HG02840 (cell line): ENCODE results near the gene VTI1A.
"Not testable (repeated sequence)": the region's sequence is repeated elsewhere in the genome, so short reads cannot be mapped to it uniquely, and the experiment has no call there.

Experiments
- ATAC-seq: cut with Tn5 transposase; IDR thresholded peaks from one replicate; pipeline ENCODE4 v1.9.1; 2021; ENCODE audit warnings: mild to moderate bottlenecking, moderate library complexity, moderate number of reproducible peaks; ENCODE audit not compliant: unreplicated experiment, low FRiP score

The VTI1A gene

GRCh38 chr10:112842832-112843360 lies 395.9 kb downstream of the VTI1A start:
- peak; percentile 71 for ATAC-seq

- ATAC-seq = no peak
Observed at GRCh38 chr10:112843623-112844022, 396.6 kb downstream of the VTI1A start.

GRCh38 chr10:112844681-112845544 lies 397.9 kb downstream of the VTI1A start:
- ATAC-seq = no peak

- no peak for ATAC-seq
Observed at GRCh38 chr10:112847778-112848177, 400.8 kb downstream of the VTI1A start.

GRCh38 chr10:112848228-112848627 lies 401.2 kb downstream of the VTI1A start:
- no peak for ATAC-seq

- no peak for ATAC-seq
Observed at GRCh38 chr10:112848868-112849430, 401.9 kb downstream of the VTI1A start.

GRCh38 chr10:112849546-112849945 lies 402.5 kb downstream of the VTI1A start:
- no peak for ATAC-seq

GRCh38 chr10:112851181-112851580 lies 404.2 kb downstream of the VTI1A start:
- ATAC-seq = no peak

GRCh38 chr10:112851588-112852211 lies 404.7 kb downstream of the VTI1A start:
- no peak for ATAC-seq

GRCh38 chr10:112852306-112852705 lies 405.3 kb downstream of the VTI1A start:
- ATAC-seq = no peak

GRCh38 chr10:112855134-112855533 lies 408.1 kb downstream of the VTI1A start:
- no peak for ATAC-seq

GRCh38 chr10:112857493-112857892 lies 410.5 kb downstream of the VTI1A start:
- ATAC-seq = no peak

GRCh38 chr10:112858986-112859651 lies 412.1 kb downstream of the VTI1A start:
- ATAC-seq = no peak

GRCh38 chr10:112859793-112860192 lies 412.8 kb downstream of the VTI1A start:
- ATAC-seq = no peak

GRCh38 chr10:112863461-112863860 lies 416.4 kb downstream of the VTI1A start:
- not testable (repeated sequence) for ATAC-seq
